OCI-LY7 (cell line): ENCODE measurements around the gene BCL2L14.

Source experiments
- EZH2phosphoT487 ChIP-seq: fragments of 200-600 bp; sonication (generic); IDR thresholded peaks from 2 replicates; pipeline ENCODE4 v1.6.1; 2018; ENCODE audit warnings: low read depth, borderline replicate concordance, mild to moderate bottlenecking, mixed run types, antibody characterized with exemption, low read length, moderate library complexity, mixed read lengths
- TF ChIP-seq, protein P1 (sequence below): fragments of 200-600 bp; sonication (generic); conservative IDR thresholded peaks from 2 replicates; pipeline ENCODE4 v1.5.1; 2014; ENCODE audit warnings: mild to moderate bottlenecking, antibody characterized with exemption, low read length, moderate library complexity, mixed read lengths

DNA sequence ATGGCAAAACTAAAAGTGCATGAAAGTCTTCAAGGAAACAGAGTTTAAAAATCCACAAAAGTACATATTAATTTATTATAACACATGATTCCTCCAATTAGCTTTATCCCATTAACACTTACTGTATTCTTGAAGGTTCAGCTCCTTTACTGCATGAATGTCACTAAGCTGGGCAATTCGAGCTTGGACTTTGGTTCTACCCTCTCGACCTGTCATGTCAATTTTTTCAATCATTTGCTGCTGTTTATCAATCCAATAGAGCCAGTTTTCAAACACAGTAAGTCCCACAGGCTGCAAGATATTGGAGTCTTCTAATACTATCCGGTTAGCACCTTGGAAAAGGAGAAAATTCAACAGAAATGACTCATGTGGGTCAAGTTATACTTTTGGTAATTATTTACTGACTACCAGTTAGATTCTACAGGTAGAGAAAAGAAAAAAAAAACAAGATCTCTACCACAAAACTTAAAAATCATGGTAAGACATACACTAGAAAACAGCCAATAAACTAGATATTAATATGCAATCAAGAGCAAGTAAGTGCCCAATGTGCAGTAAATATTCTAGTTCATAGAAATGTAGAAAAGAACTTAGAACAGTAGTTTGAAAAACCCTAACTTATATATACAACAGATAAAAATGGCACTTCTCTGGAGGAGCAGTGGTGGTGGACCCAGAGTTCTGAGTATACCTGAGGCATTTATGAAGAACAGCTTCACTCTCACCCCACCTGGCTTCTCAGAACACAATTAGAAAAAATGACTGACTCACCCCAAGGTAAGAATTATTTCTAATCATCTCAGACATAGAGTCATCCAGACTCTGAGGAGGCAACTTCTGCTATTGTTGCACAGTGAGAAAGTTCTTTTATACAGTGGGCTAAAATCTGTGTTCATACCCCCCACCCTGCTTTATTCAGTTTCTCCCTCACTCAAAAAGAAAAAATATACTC lies 67.7 kb downstream of the BCL2L14 start:
- TF ChIP-seq, protein P1, sequence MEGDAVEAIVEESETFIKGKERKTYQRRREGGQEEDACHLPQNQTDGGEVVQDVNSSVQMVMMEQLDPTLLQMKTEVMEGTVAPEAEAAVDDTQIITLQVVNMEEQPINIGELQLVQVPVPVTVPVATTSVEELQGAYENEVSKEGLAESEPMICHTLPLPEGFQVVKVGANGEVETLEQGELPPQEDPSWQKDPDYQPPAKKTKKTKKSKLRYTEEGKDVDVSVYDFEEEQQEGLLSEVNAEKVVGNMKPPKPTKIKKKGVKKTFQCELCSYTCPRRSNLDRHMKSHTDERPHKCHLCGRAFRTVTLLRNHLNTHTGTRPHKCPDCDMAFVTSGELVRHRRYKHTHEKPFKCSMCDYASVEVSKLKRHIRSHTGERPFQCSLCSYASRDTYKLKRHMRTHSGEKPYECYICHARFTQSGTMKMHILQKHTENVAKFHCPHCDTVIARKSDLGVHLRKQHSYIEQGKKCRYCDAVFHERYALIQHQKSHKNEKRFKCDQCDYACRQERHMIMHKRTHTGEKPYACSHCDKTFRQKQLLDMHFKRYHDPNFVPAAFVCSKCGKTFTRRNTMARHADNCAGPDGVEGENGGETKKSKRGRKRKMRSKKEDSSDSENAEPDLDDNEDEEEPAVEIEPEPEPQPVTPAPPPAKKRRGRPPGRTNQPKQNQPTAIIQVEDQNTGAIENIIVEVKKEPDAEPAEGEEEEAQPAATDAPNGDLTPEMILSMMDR: no peak
- TF ChIP-seq EZH2phosphoT487: no peak
